GM12878 (cell line): ENCODE data around the gene SLC17A2. TPM values are rescaled to one million over a fixed set of nuclear protein-coding genes. Genes with fewer than 3 reads are reported as not detected.

ENCODE experiments used
- BCL3 ChIP-seq: IDR thresholded peaks from 2 replicates; pipeline ENCODE4 v1.6.1; 2011; ENCODE audit warnings: borderline replicate concordance, low read depth, mild to moderate bottlenecking, moderate library complexity, low read length; ENCODE audit not compliant: insufficient read depth, poor library complexity, severe bottlenecking
- BMI1 ChIP-seq: fragments of 450-650 bp; IDR thresholded peaks from 2 replicates; pipeline ENCODE4 v1.6.1; 2016; ENCODE audit warnings: mild to moderate bottlenecking, moderate library complexity, borderline replicate concordance
- CHD1 ChIP-seq: IDR thresholded peaks from 2 replicates; pipeline ENCODE4 v1.6.1; 2012; ENCODE audit warnings: low read depth, low read length, improper control_type of control experiment
- GATAD2B ChIP-seq: fragments of 450-650 bp; conservative IDR thresholded peaks from 2 replicates; pipeline ENCODE4 v1.6.1; 2017; ENCODE audit warnings: low read depth, mild to moderate bottlenecking, moderate library complexity
- POU2F2 ChIP-seq: IDR thresholded peaks from 3 replicates; pipeline ENCODE4 v1.6.1; 2011; ENCODE audit warnings: low read depth, mild to moderate bottlenecking, low read length, borderline replicate concordance
- SUZ12 ChIP-seq: fragments of 200-600 bp; sonication (generic); IDR thresholded peaks from one replicate; pipeline ENCODE4 v1.6.1; 2018; ENCODE audit warnings: antibody characterized with exemption, mild to moderate bottlenecking; ENCODE audit not compliant: unreplicated experiment
- polyA plus RNA-seq, 11 experiments: library from polyadenylated mRNA; depleted of rRNA in 4 of 11; unstranded in 6 of 11; stranded (reverse) in 5 of 11; fragments of >200 nt; fragmentation: Nextera tagmentation in 4 of 11; fragmentation: Illumina TruSeq in 1 of 11; extraction: Ambion mirVana in 4 of 11; extraction: Trizol in 1 of 11; gene quantifications; 1 replicate in 1 of 11; 2 replicates in 10 of 11; pipeline versions ENCODE4 v1.2.1 to v1.2.3, GENCODE V29; 2011 to 2016; ENCODE audit warnings: inconsistent platforms in 2 of 11, missing spikeins in 2 of 11, low read depth in 1 of 11
- total RNA-seq, 4 experiments: library from RNA; depleted of rRNA in 3 of 4; stranded (reverse); fragments of >200 nt in 3 of 4; fragmentation: Illumina TruSeq in 1 of 4; extraction: Trizol in 1 of 4; gene quantifications; 2 replicates each; pipeline versions ENCODE4 v1.2.1 to v1.2.3, GENCODE V29; 2013 to 2021
- TF ChIP-seq, protein P1 (sequence below): fragments of 450-650 bp; IDR thresholded peaks from 2 replicates; pipeline ENCODE4 v1.6.1; 2017; ENCODE audit warnings: mild to moderate bottlenecking, moderate library complexity
- TF ChIP-seq, protein P2 (sequence below): IDR thresholded peaks from 2 replicates; pipeline ENCODE4 v1.6.1; 2012; ENCODE audit warnings: low read depth, low read length, improper control_type of control experiment

SLC17A2 gene
- total and polyA plus RNA-seq, 10 of the 15 experiments (the other 5 are each of a cell fraction or from before 2014, with no cell fraction given) = not detected

GRCh38 chr6:25971187-25971821 is 40.8 kb upstream of the SLC17A2 start (continued):
- TF ChIP-seq, protein P1, sequence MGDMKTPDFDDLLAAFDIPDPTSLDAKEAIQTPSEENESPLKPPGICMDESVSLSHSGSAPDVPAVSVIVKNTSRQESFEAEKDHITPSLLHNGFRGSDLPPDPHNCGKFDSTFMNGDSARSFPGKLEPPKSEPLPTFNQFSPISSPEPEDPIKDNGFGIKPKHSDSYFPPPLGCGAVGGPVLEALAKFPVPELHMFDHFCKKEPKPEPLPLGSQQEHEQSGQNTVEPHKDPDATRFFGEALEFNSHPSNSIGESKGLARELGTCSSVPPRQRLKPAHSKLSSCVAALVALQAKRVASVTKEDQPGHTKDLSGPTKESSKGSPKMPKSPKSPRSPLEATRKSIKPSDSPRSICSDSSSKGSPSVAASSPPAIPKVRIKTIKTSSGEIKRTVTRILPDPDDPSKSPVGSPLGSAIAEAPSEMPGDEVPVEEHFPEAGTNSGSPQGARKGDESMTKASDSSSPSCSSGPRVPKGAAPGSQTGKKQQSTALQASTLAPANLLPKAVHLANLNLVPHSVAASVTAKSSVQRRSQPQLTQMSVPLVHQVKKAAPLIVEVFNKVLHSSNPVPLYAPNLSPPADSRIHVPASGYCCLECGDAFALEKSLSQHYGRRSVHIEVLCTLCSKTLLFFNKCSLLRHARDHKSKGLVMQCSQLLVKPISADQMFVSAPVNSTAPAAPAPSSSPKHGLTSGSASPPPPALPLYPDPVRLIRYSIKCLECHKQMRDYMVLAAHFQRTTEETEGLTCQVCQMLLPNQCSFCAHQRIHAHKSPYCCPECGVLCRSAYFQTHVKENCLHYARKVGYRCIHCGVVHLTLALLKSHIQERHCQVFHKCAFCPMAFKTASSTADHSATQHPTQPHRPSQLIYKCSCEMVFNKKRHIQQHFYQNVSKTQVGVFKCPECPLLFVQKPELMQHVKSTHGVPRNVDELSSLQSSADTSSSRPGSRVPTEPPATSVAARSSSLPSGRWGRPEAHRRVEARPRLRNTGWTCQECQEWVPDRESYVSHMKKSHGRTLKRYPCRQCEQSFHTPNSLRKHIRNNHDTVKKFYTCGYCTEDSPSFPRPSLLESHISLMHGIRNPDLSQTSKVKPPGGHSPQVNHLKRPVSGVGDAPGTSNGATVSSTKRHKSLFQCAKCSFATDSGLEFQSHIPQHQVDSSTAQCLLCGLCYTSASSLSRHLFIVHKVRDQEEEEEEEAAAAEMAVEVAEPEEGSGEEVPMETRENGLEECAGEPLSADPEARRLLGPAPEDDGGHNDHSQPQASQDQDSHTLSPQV = no peak
- no peak for TF ChIP-seq BMI1
- TF ChIP-seq CHD1 = no peak
- no peak for TF ChIP-seq BCL3
- TF ChIP-seq GATAD2B = no peak
- TF ChIP-seq POU2F2 = no peak
- no peak for TF ChIP-seq SUZ12
- TF ChIP-seq, protein P2, sequence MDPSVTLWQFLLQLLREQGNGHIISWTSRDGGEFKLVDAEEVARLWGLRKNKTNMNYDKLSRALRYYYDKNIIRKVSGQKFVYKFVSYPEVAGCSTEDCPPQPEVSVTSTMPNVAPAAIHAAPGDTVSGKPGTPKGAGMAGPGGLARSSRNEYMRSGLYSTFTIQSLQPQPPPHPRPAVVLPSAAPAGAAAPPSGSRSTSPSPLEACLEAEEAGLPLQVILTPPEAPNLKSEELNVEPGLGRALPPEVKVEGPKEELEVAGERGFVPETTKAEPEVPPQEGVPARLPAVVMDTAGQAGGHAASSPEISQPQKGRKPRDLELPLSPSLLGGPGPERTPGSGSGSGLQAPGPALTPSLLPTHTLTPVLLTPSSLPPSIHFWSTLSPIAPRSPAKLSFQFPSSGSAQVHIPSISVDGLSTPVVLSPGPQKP = no peak
- TF ChIP-seq, all 136 proteins: peak for 0
